Sigmoid colon (tissue), 7 donors: Measurements from ENCODE around the gene CDH20. TPM values are rescaled to one million over a fixed set of nuclear protein-coding genes. Genes with fewer than 3 reads are reported as not detected.

Experiments used
- DNase-seq: peaks from one replicate; pipeline ENCODE4 v3.0.0-alpha.2; 2019
- H3K27ac ChIP-seq, 4 donors: fragments of 200-600 bp; sonication (generic); one replicate each; pipeline ENCODE4 v1.5.1; 2016 to 2019; ENCODE audit warnings: mild to moderate bottlenecking in 1 of 4
- H3K27me3 ChIP-seq, 3 donors: fragments of 200-600 bp; sonication (generic); one replicate each; pipeline ENCODE4 v1.5.1; 2019; ENCODE audit warnings: mild to moderate bottlenecking in 1 of 3
- H3K36me3 ChIP-seq, 4 donors: fragments of 200-600 bp; sonication (generic); one replicate each; pipeline ENCODE4 v1.5.1; 2016 to 2019
- H3K4me1 ChIP-seq, 4 donors: fragments of 200-600 bp; sonication (generic); one replicate each; pipeline ENCODE4 v1.5.1; 2017 to 2019
- H3K4me3 ChIP-seq, 4 donors: fragments of 200-600 bp; sonication (generic); one replicate each; pipeline ENCODE4 v1.5.1; 2017 to 2019; ENCODE audit warnings: mild to moderate bottlenecking in 2 of 4, moderate library complexity in 1 of 4
- H3K9me3 ChIP-seq, 4 donors: fragments of 200-600 bp in 3 of 4; sonication (generic) in 3 of 4; one replicate each; pipeline versions ENCODE4 v1.5.1 to v1.6.1; 2013 to 2019
- EP300 ChIP-seq, 4 donors: sonication (generic); formaldehyde crosslinking; IDR thresholded peaks; one replicate each; pipeline ENCODE4 v1.6.1; 2017; ENCODE audit warnings: antibody characterized with exemption in 4 of 4
- POLR2A ChIP-seq, 2 donors: fragments of 450-650 bp; IDR thresholded peaks; one replicate each; pipeline ENCODE4 v1.6.1; 2016; ENCODE audit warnings: antibody characterized with exemption in 2 of 2, mild to moderate bottlenecking in 2 of 2, moderate library complexity in 2 of 2
- POLR2AphosphoS5 ChIP-seq, 4 donors: sonication (generic); formaldehyde crosslinking; IDR thresholded peaks; one replicate each; pipeline ENCODE4 v1.6.1; 2017; ENCODE audit warnings: antibody characterized with exemption in 4 of 4
- WGBS, 2 donors: extraction: QIAGEN DNeasy Blood & Tissue Kit; methylation state at CpG; one replicate each; pipeline ENCODE4 v1.1.7; 2013; 5-methylcytosine and 5-hydroxymethylcytosine counted together
- intact Hi-C: fragments of 100-400 bp; cut with DNase I; formaldehyde crosslinking; loops from one replicate; pipeline ENCODE4 v1.15.1; 2023
- polyA plus RNA-seq, 3 donors: library from polyadenylated mRNA; stranded (reverse); fragments of 200-250 nt; gene quantifications; one replicate each; pipeline ENCODE4 v1.2.3, GENCODE V29; 2013
- total RNA-seq, 4 donors: library from RNA; depleted of rRNA; stranded (reverse); fragments of >200 nt; gene quantifications; one replicate each; pipeline ENCODE4 v1.1.0, GENCODE V29; 2016
- TF ChIP-seq, protein P1 (sequence below), 4 experiments: fragments of 450-650 bp in 3 of 4; fragments of 200-600 bp in 1 of 4; IDR thresholded peaks; one replicate each; pipeline ENCODE4 v1.5.1; 2016 to 2019; ENCODE audit warnings: antibody characterized with exemption in 4 of 4, mild to moderate bottlenecking in 3 of 4, moderate library complexity in 2 of 4
- donor health status: healthy with polysubstance abuse.
- donor health status: Bipolar disorder and iron deficiency.
- donor health status: healthy.

Gene CDH20
- total and polyA plus RNA-seq, 7 donors: under 0.01 to 0.33 (median 0.21) TPM; not detected in 3

DNA sequence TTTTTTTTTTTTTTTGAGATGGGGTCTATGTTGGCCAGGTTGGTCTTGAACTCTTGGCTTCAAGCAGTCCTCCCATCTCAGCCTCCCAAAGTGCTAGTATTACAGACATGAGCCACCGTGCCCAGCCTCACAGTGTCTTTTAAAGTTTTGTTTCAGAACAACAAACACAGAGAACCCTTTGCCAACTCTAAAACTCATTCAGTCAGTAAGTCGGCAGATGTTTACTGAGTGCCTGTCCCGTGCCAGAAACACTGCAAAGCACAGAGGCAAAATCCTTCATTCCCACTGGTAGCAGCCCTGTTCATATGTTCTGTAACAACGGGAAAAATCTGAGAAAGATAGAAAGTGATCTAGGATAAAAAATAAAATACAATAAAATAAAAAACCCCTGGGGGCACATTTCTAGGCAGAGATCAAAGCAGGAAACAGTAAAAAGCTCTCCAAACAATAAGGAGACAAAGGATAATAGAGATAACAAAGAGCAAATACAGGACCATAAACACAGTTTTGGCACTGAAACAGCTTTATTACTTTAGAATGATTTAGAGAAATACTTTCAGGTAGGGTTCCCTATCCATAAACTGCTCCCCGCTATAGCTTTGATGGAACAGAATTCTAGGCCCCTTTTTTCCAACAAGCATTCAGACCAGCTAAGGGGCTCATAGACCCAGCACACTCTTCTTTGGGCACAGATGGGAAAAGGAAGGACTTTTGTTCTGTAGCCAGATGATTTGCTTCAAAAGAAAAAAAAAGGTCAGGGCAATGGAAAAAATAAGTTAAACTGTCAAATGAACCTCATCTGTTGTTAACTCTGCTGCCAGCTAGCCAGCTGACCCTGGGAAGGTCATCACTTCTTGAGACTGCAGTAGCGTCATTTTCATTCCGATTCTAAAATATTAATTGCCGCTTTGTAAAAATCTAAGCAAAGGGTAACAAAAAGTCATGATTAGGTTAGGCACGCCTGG, 212.3 kb downstream of the CDH20 start:
- H3K4me3 ChIP-seq: no peak overlapping the region
- no peak overlapping the region for H3K27ac ChIP-seq
- H3K9me3 ChIP-seq: no peaks in the 10 kb centered on the region
- no peaks in the 10 kb centered on the region for H3K36me3 ChIP-seq
- WGBS, 2 donors: 24 to 61% methylated on average over 9 of the region's 9 CpGs
- DNase-seq: no peak
- H3K27me3 ChIP-seq: no peaks in the 10 kb centered on the region
- intact Hi-C loops: no loop called here
- TF ChIP-seq EP300 (IDR thresholded peaks at IDR 0.05) (no peak), POLR2A (IDR thresholded peaks at IDR 0.05) (no peak), POLR2AphosphoS5 (IDR thresholded peaks at IDR 0.05) (no peak)
- TF ChIP-seq, protein P1, sequence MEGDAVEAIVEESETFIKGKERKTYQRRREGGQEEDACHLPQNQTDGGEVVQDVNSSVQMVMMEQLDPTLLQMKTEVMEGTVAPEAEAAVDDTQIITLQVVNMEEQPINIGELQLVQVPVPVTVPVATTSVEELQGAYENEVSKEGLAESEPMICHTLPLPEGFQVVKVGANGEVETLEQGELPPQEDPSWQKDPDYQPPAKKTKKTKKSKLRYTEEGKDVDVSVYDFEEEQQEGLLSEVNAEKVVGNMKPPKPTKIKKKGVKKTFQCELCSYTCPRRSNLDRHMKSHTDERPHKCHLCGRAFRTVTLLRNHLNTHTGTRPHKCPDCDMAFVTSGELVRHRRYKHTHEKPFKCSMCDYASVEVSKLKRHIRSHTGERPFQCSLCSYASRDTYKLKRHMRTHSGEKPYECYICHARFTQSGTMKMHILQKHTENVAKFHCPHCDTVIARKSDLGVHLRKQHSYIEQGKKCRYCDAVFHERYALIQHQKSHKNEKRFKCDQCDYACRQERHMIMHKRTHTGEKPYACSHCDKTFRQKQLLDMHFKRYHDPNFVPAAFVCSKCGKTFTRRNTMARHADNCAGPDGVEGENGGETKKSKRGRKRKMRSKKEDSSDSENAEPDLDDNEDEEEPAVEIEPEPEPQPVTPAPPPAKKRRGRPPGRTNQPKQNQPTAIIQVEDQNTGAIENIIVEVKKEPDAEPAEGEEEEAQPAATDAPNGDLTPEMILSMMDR (IDR thresholded peaks at IDR 0.05): no peak
- H3K4me1 ChIP-seq: peaks cover 0 to 4% (median 0%) of the 10 kb centered on the region in 4 donors

DNA sequence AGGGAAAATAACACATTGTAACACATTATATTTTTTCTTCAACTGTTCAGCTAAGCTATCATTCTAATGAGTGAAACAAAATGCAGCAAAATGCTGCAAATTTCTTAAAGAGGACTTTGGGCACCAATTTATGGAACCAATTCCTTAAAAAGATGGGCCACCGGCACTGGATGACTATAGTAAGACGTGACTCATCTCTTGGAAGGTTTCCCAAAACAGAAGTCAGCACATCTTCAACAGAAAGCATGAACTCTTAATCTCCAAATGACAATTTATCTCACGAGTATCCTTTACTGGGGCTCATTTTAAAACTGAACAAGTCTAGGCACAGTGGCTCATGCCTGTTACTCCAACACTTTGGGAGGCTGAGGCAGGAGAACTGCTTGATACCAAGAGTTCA, 213.4 kb downstream of the CDH20 start:
- WGBS, 2 donors: 34 to 60% methylated on average over 3 of the region's 3 CpGs
- Histone ChIP-seq H3K36me3 (no peaks in the 10 kb centered on the region), H3K4me1 (peaks cover 0 to 4% (median 0%) of the 10 kb centered on the region in 4 donors), H3K9me3 (no peaks in the 10 kb centered on the region), H3K27ac (no peak overlapping the region), H3K4me3 (no peak overlapping the region), H3K27me3 (no peaks in the 10 kb centered on the region)
- DNase-seq: no peak
- intact Hi-C loops: no loop called here
- TF ChIP-seq POLR2A (IDR thresholded peaks at IDR 0.05): no peak
- TF ChIP-seq POLR2AphosphoS5 (IDR thresholded peaks at IDR 0.05): no peak

DNA sequence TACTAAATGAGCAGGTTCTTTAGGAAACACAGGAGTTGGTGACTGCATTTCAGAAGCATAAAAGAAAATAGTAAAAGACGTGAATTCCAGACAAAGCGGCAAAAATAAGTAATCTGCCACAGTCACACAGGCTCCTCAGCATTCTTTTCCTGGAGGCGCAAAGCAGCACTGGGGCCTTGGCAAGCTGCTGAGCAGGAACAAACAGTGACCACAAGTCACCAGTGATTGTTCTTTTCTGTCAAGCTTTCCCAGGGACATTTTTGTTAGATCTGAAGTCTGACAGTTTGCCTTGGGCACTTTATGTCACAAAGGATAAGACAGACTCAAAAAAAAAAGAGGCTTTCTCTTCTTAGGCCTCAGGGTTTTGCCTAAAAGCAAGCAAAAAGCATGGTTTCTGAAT, 216.2 kb downstream of the CDH20 start:
- Histone ChIP-seq H3K4me3 (no peak overlapping the region), H3K27me3 (no peaks in the 10 kb centered on the region), H3K4me1 (peaks cover 0 to 4% (median 0%) of the 10 kb centered on the region in 4 donors), H3K9me3 (no peaks in the 10 kb centered on the region), H3K36me3 (no peaks in the 10 kb centered on the region), H3K27ac (no peak overlapping the region)
- WGBS, 2 donors: 89 to 94% methylated on average over 3 of the region's 3 CpGs
- TF ChIP-seq POLR2A (IDR thresholded peaks at IDR 0.05): no peak
- TF ChIP-seq EP300 (IDR thresholded peaks at IDR 0.05): no peak
- TF ChIP-seq, protein P1 (IDR thresholded peaks at IDR 0.05): no peak
- TF ChIP-seq POLR2AphosphoS5 (IDR thresholded peaks at IDR 0.05): no peak
- intact Hi-C loops: no loop called here
- DNase-seq: no peak

DNA sequence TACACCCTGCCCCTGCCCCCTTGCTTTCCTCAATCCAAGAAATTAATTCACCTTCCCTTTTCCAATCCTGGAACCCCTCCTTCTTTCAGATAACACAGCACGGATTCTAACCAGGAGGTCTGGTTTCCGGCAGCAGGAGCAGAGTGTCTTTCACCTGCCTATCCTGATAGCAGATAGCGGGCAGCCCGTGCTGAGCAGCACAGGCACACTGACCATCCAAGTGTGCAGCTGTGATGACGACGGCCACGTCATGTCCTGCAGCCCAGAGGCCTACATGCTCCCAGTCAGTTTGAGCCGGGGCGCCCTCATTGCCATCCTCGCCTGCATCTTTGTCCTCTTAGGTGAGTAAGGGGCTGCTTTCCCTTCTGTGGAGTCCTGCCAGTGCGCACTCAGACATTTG, 216.7 kb downstream of the CDH20 start:
- intact Hi-C loops: loop anchor here (2.0 kb wide), 1 partner anchor 581 kb away; no protein-coding TSS in a partner anchor
- Histone ChIP-seq H3K36me3 (no peaks in the 10 kb centered on the region), H3K4me3 (no peak overlapping the region), H3K9me3 (no peaks in the 10 kb centered on the region), H3K27me3 (no peaks in the 10 kb centered on the region), H3K4me1 (peaks cover 0 to 4% (median 0%) of the 10 kb centered on the region in 4 donors), H3K27ac (no peak overlapping the region)
- DNase-seq: no peak
- WGBS, 2 donors: 91 to 92% methylated on average over 11 of the region's 11 CpGs
- TF ChIP-seq EP300 (IDR thresholded peaks at IDR 0.05) (no peak), POLR2AphosphoS5 (IDR thresholded peaks at IDR 0.05) (no peak), POLR2A (IDR thresholded peaks at IDR 0.05) (no peak)
- TF ChIP-seq, protein P1 (IDR thresholded peaks at IDR 0.05): no peak

DNA sequence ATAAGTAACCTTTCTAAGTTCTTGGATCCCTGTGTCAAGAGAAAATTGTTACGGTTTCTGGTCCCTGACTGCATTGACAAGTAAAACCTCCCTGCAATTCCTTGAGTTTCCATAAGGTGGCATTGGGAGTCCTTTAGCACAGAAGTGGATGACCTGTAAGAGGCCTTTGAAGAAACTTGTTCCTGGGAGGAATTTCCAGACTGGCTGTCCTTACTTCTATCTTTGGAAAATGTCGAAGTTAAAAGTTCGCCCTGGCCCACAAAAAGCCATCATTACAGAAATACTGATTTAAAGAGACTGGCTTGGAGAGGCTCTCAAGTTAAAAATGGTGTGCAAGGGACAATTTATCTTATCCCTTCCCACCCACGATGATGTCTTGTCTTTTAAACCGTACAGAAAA, 218.4 kb downstream of the CDH20 start:
- TF ChIP-seq POLR2A (IDR thresholded peaks at IDR 0.05): no peak
- TF ChIP-seq, protein P1 (IDR thresholded peaks at IDR 0.05): peak; percentile 21 to 78 (median 64)
- Histone ChIP-seq H3K27ac (no peak overlapping the region), H3K9me3 (no peaks in the 10 kb centered on the region), H3K36me3 (no peaks in the 10 kb centered on the region), H3K4me1 (peaks cover 0 to 2% (median 0%) of the 10 kb centered on the region in 4 donors), H3K4me3 (no peak overlapping the region), H3K27me3 (no peaks in the 10 kb centered on the region)
- WGBS, 2 donors: 8 to 34% methylated on average over 5 of the region's 5 CpGs
- no peak for DNase-seq
- intact Hi-C loops: loop anchor here (2.0 kb wide), 1 partner anchor 579 kb away; no protein-coding TSS in a partner anchor
